NOMO-1 (cell line): ENCODE data around the gene ABCB4.
"Not testable (repeated sequence)": the region's sequence is repeated elsewhere in the genome, so short reads cannot be mapped to it uniquely, and the experiment has no call there.

ENCODE experiments used
- DNase-seq, 2 experiments: peaks; one replicate each; lab custom pipeline; 2025; ENCODE audit not compliant: unreplicated experiment in 2 of 2; lab: John Stamatoyannopoulos, UW

The ABCB4 gene

GRCh38 chr7:87479951-87480350, 4.5 kb upstream of the ABCB4 start:
- DNase-seq: no peak

GRCh38 chr7:87476179-87476557, 688 bp upstream of the ABCB4 start:
- no peak for DNase-seq

- peak; percentile 92 to 99 for DNase-seq
Measured at GRCh38 chr7:87474533-87475358, 734 bp downstream of the ABCB4 start.

GRCh38 chr7:87473986-87474385, 1.5 kb downstream of the ABCB4 start:
- DNase-seq: peak; percentile 43 to 67

- DNase-seq: no peak
Measured at GRCh38 chr7:87473192-87473591, 2.3 kb downstream of the ABCB4 start.

- DNase-seq: no peak
Measured at GRCh38 chr7:87471473-87471872, 4.0 kb downstream of the ABCB4 start.

- not testable (repeated sequence) for DNase-seq
Measured at GRCh38 chr7:87469204-87469603, 6.3 kb downstream of the ABCB4 start.

- not testable (repeated sequence) for DNase-seq
Measured at GRCh38 chr7:87465534-87465880, 10.0 kb downstream of the ABCB4 start.

GRCh38 chr7:87464830-87465533, 10.5 kb downstream of the ABCB4 start:
- not testable (repeated sequence) for DNase-seq

- DNase-seq: no peak
Measured at GRCh38 chr7:87463982-87464381, 11.5 kb downstream of the ABCB4 start.

GRCh38 chr7:87460444-87460843, 15.0 kb downstream of the ABCB4 start:
- not testable (repeated sequence) for DNase-seq

GRCh38 chr7:87459941-87460340, 15.5 kb downstream of the ABCB4 start:
- no peak for DNase-seq

GRCh38 chr7:87458148-87458547, 17.3 kb downstream of the ABCB4 start:
- DNase-seq: no peak

GRCh38 chr7:87456247-87456646, 19.2 kb downstream of the ABCB4 start:
- DNase-seq: no peak

GRCh38 chr7:87452279-87452678, 23.2 kb downstream of the ABCB4 start:
- no peak for DNase-seq

GRCh38 chr7:87451187-87451586, 24.3 kb downstream of the ABCB4 start:
- no peak for DNase-seq

GRCh38 chr7:87450706-87451105, 24.8 kb downstream of the ABCB4 start:
- no peak for DNase-seq

- no peak for DNase-seq
Measured at GRCh38 chr7:87448388-87448787, 27.1 kb downstream of the ABCB4 start.

GRCh38 chr7:87447116-87447635, 28.3 kb downstream of the ABCB4 start:
- DNase-seq: no peak

- DNase-seq: peak in 1 of 2 experiments; percentile 74
Measured at GRCh38 chr7:87445897-87446296, 29.6 kb downstream of the ABCB4 start.

GRCh38 chr7:87435546-87435945, 39.9 kb downstream of the ABCB4 start:
- DNase-seq: no peak

GRCh38 chr7:87432536-87432935, 42.9 kb downstream of the ABCB4 start:
- no peak for DNase-seq
